Left lung (tissue), 10 donors: Measurements from ENCODE around the gene CCDC9B. TPM values are rescaled to one million over a fixed set of nuclear protein-coding genes. Genes with fewer than 3 reads are reported as not detected.

Experiments used
- ATAC-seq: fragments of 200-7000 bp; cut with Tn5 transposase; one replicate; pipeline ENCODE4 v1.9.1; 2020; ENCODE audit warnings: moderate library complexity
- DNase-seq, 4 donors: peaks; one replicate each; pipeline ENCODE4 v3.0.0-alpha.2; 2013 to 2020
- H3K27ac ChIP-seq, 2 donors: fragments of 200-600 bp; sonication (generic) in 1 of 2; one replicate each; pipeline versions ENCODE4 v1.5.0 to v1.8.0; 2020 to 2021
- H3K27me3 ChIP-seq, 2 donors: fragments of 200-600 bp; sonication (generic) in 1 of 2; one replicate each; pipeline versions ENCODE4 v1.5.0 to v1.8.0; 2020 to 2021
- H3K36me3 ChIP-seq, 2 donors: fragments of 200-600 bp; sonication (generic) in 1 of 2; one replicate each; pipeline versions ENCODE4 v1.5.0 to v1.8.0; 2020 to 2021
- H3K4me1 ChIP-seq, 2 donors: fragments of 200-600 bp; one replicate each; pipeline ENCODE4 v1.8.0; 2021
- H3K4me3 ChIP-seq, 2 donors: fragments of 200-600 bp; sonication (generic) in 1 of 2; one replicate each; pipeline versions ENCODE4 v1.5.0 to v1.8.0; 2020 to 2021; ENCODE audit warnings: mild to moderate bottlenecking in 1 of 2
- H3K9me3 ChIP-seq, 2 donors: fragments of 200-600 bp; sonication (generic) in 1 of 2; one replicate each; pipeline versions ENCODE4 v1.5.0 to v1.8.0; 2020 to 2021
- intact Hi-C, 2 donors: fragments of 100-400 bp; cut with DNase I; formaldehyde crosslinking; loops; one replicate each; pipeline versions ENCODE4 v1.11.2 to v1.14.2; 2022
- polyA plus RNA-seq, 6 donors: library from polyadenylated mRNA; unstranded; fragments of 120-200 nt; gene quantifications; one replicate each; pipeline ENCODE4 v1.2.1, GENCODE V29; 2013; ENCODE audit not compliant: insufficient read length in 6 of 6
- total RNA-seq, 2 donors: library from RNA; stranded (reverse); fragmentation: NEBNext Ultra II Directional; extraction: Animal tissue kit (Norgen Biotek cat#: 25700); gene quantifications; one replicate each; pipeline ENCODE4 v1.2.1, GENCODE V29; 2021
- TF ChIP-seq, protein P1 (sequence below), 2 donors: fragments of 200-600 bp; sonication (generic) in 1 of 2; IDR thresholded peaks; one replicate each; pipeline versions ENCODE4 v1.5.0 to v1.8.0; 2021; ENCODE audit warnings: antibody characterized with exemption in 2 of 2
- donor health status: DM: no; HTN: yes; CAD: no.
- donor health status: DM: no; HTN: no; CAD: no.

CCDC9B gene
- total and polyA plus RNA-seq, 8 donors, result 4.5 to 65.4 (median 9.1) TPM

GRCh38 chr15:40295297-40295696, 45.4 kb downstream of the CCDC9B start:
- TF ChIP-seq, protein P1, sequence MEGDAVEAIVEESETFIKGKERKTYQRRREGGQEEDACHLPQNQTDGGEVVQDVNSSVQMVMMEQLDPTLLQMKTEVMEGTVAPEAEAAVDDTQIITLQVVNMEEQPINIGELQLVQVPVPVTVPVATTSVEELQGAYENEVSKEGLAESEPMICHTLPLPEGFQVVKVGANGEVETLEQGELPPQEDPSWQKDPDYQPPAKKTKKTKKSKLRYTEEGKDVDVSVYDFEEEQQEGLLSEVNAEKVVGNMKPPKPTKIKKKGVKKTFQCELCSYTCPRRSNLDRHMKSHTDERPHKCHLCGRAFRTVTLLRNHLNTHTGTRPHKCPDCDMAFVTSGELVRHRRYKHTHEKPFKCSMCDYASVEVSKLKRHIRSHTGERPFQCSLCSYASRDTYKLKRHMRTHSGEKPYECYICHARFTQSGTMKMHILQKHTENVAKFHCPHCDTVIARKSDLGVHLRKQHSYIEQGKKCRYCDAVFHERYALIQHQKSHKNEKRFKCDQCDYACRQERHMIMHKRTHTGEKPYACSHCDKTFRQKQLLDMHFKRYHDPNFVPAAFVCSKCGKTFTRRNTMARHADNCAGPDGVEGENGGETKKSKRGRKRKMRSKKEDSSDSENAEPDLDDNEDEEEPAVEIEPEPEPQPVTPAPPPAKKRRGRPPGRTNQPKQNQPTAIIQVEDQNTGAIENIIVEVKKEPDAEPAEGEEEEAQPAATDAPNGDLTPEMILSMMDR (IDR thresholded peaks at IDR 0.05), result no peak
- Histone ChIP-seq H3K27ac (no peak overlapping the region), H3K4me1 (peaks cover 0 to 7% of the 10 kb centered on the region in 2 donors), H3K27me3 (peaks cover 0 to 16% of the 10 kb centered on the region in 2 donors), H3K9me3 (no peaks in the 10 kb centered on the region), H3K36me3 (peaks cover 0 to 91% of the 10 kb centered on the region in 2 donors), H3K4me3 (no peak overlapping the region)
- no peak for ATAC-seq
- intact Hi-C loops, result no loop called here
- DNase-seq, result no peak

- no peak overlapping the region for H3K4me3 ChIP-seq
- peaks cover 0 to 99% of the 10 kb centered on the region in 2 donors for H3K36me3 ChIP-seq
- TF ChIP-seq, protein P1 (IDR thresholded peaks at IDR 0.05), result no peak
- ATAC-seq (no peak), DNase-seq (no peak)
- H3K4me1 ChIP-seq, result peaks cover 0 to 7% of the 10 kb centered on the region in 2 donors
- H3K27ac ChIP-seq, result no peak overlapping the region
- intact Hi-C loops, result no loop called here
- H3K27me3 ChIP-seq, result peaks cover 0 to 16% of the 10 kb centered on the region in 2 donors
- H3K9me3 ChIP-seq, result no peaks in the 10 kb centered on the region
These were observed 46.5 kb downstream of the CCDC9B start for GRCh38 chr15:40293905-40294895.

- H3K4me3 ChIP-seq, result no peak overlapping the region
- no peaks in the 10 kb centered on the region for H3K9me3 ChIP-seq
- ATAC-seq, result no peak
- H3K4me1 ChIP-seq, result peaks cover 0 to 7% of the 10 kb centered on the region in 2 donors
- peaks cover 0 to 99% of the 10 kb centered on the region in 2 donors for H3K36me3 ChIP-seq
- H3K27me3 ChIP-seq, result peaks cover 0 to 24% of the 10 kb centered on the region in 2 donors
- intact Hi-C loops, result no loop called here
- TF ChIP-seq, protein P1 (IDR thresholded peaks at IDR 0.05), result no peak
- no peak overlapping the region for H3K27ac ChIP-seq
- no peak for DNase-seq
These were observed 47.7 kb downstream of the CCDC9B start for GRCh38 chr15:40293006-40293405.

DNA sequence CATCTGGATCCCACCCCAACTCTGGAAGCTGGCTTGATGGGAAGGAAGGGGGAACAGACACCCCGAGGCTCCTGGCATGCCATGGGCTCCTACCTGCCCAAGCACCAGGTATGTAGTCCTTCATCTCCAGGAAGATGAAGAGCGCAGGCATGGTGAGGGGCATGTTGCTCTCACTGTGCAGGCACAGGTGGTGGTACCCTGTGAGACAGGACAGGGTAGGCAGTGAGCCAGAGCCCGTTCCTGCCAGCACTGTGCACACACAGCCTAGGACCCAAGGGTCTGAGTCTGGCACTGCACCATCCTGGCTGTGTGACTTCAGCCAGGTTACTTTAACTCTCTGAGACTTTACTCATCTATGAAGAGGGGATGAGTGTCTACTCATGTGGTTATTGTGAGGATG, 48.5 kb downstream of the CCDC9B start:
- intact Hi-C loops, result no loop called here
- peaks cover 0 to 7% of the 10 kb centered on the region in 2 donors for H3K4me1 ChIP-seq
- DNase-seq (no peak), ATAC-seq (no peak)
- H3K4me3 ChIP-seq, result no peak overlapping the region
- no peaks in the 10 kb centered on the region for H3K9me3 ChIP-seq
- TF ChIP-seq, protein P1 (IDR thresholded peaks at IDR 0.05), result no peak
- peaks cover 0 to 25% of the 10 kb centered on the region in 2 donors for H3K27me3 ChIP-seq
- H3K27ac ChIP-seq, result no peak overlapping the region
- peaks cover 0 to 99% of the 10 kb centered on the region in 2 donors for H3K36me3 ChIP-seq

- intact Hi-C loops, result no loop called here
- DNase-seq, result peak in 1 of 4 donors; percentile 67
- H3K36me3 ChIP-seq, result peaks cover 0 to 94% of the 10 kb centered on the region in 2 donors
- peaks cover 0 to 13% of the 10 kb centered on the region in 2 donors for H3K4me1 ChIP-seq
- peaks cover 0 to 25% of the 10 kb centered on the region in 2 donors for H3K27me3 ChIP-seq
- ATAC-seq, result peak; percentile 88
- no peak overlapping the region for H3K27ac ChIP-seq
- no peaks in the 10 kb centered on the region for H3K9me3 ChIP-seq
- TF ChIP-seq, protein P1 (IDR thresholded peaks at IDR 0.05), result no peak
- H3K4me3 ChIP-seq, result no peak overlapping the region
These were observed 49.7 kb downstream of the CCDC9B start for GRCh38 chr15:40290918-40291574.
